OCI-LY3 (cell line): ENCODE data around the gene PLP2.

ENCODE experiments used
- H2AFZ ChIP-seq: fragments of 200-600, 300-600 bp; shearing (Covaris generic); 2 replicates; pipeline ENCODE4 v1.6.0; 2014; ENCODE audit warnings: antibody characterized with exemption, low read depth, low read length
- H3K27ac ChIP-seq: fragments of 200-600, 300-600 bp; sonication (generic); 2 replicates; pipeline ENCODE4 v1.5.1; 2014; ENCODE audit warnings: mild to moderate bottlenecking, low read length, moderate library complexity, mixed read lengths
- H3K27me3 ChIP-seq: fragments of 200-600, 300-600 bp; sonication (generic); 2 replicates; pipeline ENCODE4 v1.6.1; 2014; ENCODE audit warnings: low read depth, low read length, mixed read lengths
- H3K36me3 ChIP-seq: fragments of 200-600, 300-600 bp; sonication (generic); replicated peaks from 2 replicates; pipeline ENCODE3; 2014; ENCODE audit warnings: low read depth, low read length, mixed read lengths
- H3K4me1 ChIP-seq: fragments of 300-600, 200-600 bp; sonication (generic); 2 replicates; pipeline ENCODE4 v1.6.1; 2014; ENCODE audit warnings: low read length, mixed read lengths
- H3K4me2 ChIP-seq: fragments of 200-600, 300-600 bp; sonication (generic); 2 replicates; pipeline ENCODE4 v1.6.1; 2014; ENCODE audit warnings: low read length, mixed read lengths
- H3K4me3 ChIP-seq: fragments of 300-600, 200-600 bp; sonication (generic); 2 replicates; pipeline ENCODE4 v1.5.1; 2014; ENCODE audit warnings: antibody characterized with exemption, mild to moderate bottlenecking, low read length, moderate library complexity
- H3K79me2 ChIP-seq: fragments of 300-600, 200-600 bp; shearing (Covaris generic); 2 replicates; pipeline ENCODE4 v1.6.1; 2014; ENCODE audit warnings: mild to moderate bottlenecking, low read length, mixed read lengths
- H3K9ac ChIP-seq: fragments of 300-600, 200-600 bp; shearing (Covaris generic); 2 replicates; pipeline ENCODE4 v1.6.0; 2014; ENCODE audit warnings: mild to moderate bottlenecking, low read length, moderate library complexity
- H3K9me3 ChIP-seq: fragments of 200-600, 300-600 bp; shearing (Covaris generic); 2 replicates; pipeline ENCODE4 v1.6.1; 2014; ENCODE audit warnings: low read length, mixed read lengths; ENCODE audit not compliant: insufficient read depth
- H4K20me1 ChIP-seq: fragments of 200-600, 300-600 bp; sonication (generic); 2 replicates; pipeline ENCODE4 v1.6.1; 2016; ENCODE audit warnings: low read length, mixed read lengths; ENCODE audit not compliant: insufficient read depth
- EZH2phosphoT487 ChIP-seq: fragments of 200-600 bp; shearing (Covaris generic); IDR thresholded peaks from 2 replicates; pipeline ENCODE4 v1.6.1; 2018; ENCODE audit warnings: antibody characterized with exemption, mixed run types, low read depth
- TF ChIP-seq, protein P1 (sequence below): fragments of 200-600, 300-600 bp; sonication (generic); IDR thresholded peaks from 2 replicates; pipeline ENCODE4 v1.5.1; 2014; ENCODE audit warnings: antibody characterized with exemption, low read length, low read depth

The PLP2 gene

DNA sequence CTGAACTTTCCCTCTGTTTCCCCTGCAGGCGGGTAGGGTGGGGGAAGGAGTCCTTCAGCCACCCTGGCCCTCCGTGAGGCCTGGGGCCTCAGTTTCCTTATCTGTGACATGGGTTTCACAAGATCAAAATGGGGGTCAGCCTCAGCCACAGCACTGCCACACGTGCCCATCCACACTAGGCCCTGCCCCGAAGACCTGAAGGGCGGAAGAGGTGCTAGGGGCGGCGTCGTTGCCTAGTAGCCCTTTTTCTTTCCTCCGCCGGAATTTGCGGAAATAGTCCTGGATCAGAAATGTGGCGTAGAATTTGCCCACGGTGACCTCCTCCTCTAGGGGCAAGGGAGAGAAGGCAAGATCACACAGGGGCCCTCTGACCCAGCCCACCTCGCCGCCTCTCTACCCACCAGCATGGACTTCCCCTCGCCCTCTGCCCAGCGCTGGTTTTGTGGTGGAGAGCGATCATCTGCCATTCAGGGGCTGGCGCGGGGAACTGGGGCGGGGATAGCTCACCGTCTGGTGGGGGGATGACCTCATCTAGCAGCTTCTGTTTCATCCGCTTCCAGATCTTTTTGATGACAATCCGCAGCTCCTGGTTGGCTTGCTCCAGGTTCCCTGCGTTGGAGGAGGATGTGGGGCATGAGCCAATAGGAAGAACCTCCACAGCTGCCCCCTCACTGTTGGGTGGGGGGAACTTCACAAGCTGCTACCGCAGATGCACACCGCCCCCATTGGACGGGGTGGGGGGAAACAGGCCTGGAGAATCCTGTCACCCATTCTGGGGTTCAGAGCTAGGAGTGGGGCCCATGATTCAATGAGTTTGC is 37.9 kb downstream of the PLP2 start:
- no peak overlapping the region for H3K9ac ChIP-seq
- H3K4me3 ChIP-seq = no peak overlapping the region
- H3K4me2 ChIP-seq = no peak overlapping the region
- no peaks in the 10 kb centered on the region for H3K9me3 ChIP-seq
- H2AFZ ChIP-seq = no peak overlapping the region
- no peak overlapping the region for H3K27ac ChIP-seq
- H3K27me3 ChIP-seq = no peaks in the 10 kb centered on the region
- TF ChIP-seq, protein P1, sequence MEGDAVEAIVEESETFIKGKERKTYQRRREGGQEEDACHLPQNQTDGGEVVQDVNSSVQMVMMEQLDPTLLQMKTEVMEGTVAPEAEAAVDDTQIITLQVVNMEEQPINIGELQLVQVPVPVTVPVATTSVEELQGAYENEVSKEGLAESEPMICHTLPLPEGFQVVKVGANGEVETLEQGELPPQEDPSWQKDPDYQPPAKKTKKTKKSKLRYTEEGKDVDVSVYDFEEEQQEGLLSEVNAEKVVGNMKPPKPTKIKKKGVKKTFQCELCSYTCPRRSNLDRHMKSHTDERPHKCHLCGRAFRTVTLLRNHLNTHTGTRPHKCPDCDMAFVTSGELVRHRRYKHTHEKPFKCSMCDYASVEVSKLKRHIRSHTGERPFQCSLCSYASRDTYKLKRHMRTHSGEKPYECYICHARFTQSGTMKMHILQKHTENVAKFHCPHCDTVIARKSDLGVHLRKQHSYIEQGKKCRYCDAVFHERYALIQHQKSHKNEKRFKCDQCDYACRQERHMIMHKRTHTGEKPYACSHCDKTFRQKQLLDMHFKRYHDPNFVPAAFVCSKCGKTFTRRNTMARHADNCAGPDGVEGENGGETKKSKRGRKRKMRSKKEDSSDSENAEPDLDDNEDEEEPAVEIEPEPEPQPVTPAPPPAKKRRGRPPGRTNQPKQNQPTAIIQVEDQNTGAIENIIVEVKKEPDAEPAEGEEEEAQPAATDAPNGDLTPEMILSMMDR = no peak
- no peak for TF ChIP-seq EZH2phosphoT487
- no peaks in the 10 kb centered on the region for H3K79me2 ChIP-seq
- H3K36me3 ChIP-seq = no peaks in the 10 kb centered on the region
- peaks cover 7% of the 10 kb centered on the region for H3K4me1 ChIP-seq
- H4K20me1 ChIP-seq = no peaks in the 10 kb centered on the region

DNA sequence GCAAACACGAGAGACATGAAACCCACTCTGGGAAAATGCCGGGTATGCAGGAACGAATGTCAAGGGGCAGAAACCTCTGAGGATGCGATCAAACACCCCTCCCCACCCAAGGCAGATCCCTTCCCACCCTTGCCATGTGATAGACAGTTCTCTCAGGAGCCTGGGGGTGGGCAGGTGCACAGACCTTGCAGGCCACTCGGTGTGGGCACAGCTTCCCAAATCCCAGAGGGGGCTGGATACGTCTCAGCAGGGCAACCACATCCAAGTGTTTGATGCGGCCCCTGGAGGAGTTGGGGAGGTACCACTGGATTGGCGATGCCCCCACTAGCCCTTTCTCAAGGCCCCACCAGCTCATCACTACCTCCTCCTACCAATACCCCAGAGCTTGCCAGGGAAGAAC is 38.7 kb downstream of the PLP2 start:
- Histone ChIP-seq H3K27me3 (no peaks in the 10 kb centered on the region), H2AFZ (no peak overlapping the region), H3K79me2 (no peaks in the 10 kb centered on the region), H3K36me3 (no peaks in the 10 kb centered on the region), H4K20me1 (no peaks in the 10 kb centered on the region), H3K9ac (no peak overlapping the region), H3K9me3 (no peaks in the 10 kb centered on the region), H3K4me3 (no peak overlapping the region), H3K4me2 (no peak overlapping the region), H3K27ac (no peak overlapping the region), H3K4me1 (peaks cover 7% of the 10 kb centered on the region)
- no peak for TF ChIP-seq EZH2phosphoT487
- TF ChIP-seq, protein P1 = no peak

DNA sequence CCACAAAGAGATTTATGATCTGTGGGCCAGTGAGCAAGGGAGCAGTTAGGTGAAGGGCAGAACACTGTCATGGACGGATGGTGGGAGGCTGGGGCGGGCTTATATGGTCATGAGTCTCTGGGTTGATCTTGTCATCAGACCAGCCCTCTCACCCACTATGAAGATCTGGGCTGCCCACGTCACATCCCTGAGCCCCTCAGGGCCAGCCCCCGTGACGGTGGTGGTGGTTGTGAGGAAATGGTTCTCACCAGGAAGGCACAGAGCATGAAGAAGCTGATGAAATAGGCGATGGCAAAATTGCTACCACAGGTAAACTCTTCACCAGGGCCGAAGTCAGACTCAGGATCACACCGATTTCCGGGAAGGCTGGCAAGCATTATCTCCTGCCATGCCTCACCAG is 39.4 kb downstream of the PLP2 start:
- Histone ChIP-seq H2AFZ (no peak overlapping the region), H3K27me3 (no peaks in the 10 kb centered on the region), H3K36me3 (no peaks in the 10 kb centered on the region), H3K4me3 (no peak overlapping the region), H3K4me1 (peaks cover 7% of the 10 kb centered on the region), H3K4me2 (no peak overlapping the region), H3K27ac (no peak overlapping the region), H4K20me1 (no peaks in the 10 kb centered on the region), H3K79me2 (no peaks in the 10 kb centered on the region), H3K9me3 (no peaks in the 10 kb centered on the region), H3K9ac (no peak overlapping the region)
- TF ChIP-seq, protein P1 = no peak
- TF ChIP-seq EZH2phosphoT487 = no peak

DNA sequence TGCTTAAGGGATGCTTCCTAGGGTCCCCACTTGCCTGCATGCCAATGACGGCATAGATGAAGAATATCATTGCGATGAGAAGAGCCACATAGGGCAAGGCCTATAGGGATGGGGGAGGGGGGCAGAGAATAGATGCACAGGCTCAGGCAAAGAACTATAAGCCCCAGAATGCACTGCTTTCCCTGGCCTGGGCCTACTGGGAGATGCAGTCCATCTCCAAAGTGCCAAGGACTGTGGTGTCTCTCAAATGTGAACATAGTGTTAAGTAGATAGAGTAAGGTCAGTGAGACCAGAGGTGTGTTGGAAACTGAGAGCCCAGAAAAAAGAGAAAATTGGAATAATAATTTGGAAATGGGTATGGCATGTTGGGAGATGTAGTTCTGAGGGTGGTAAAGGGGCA is 40.5 kb downstream of the PLP2 start:
- no peak overlapping the region for H3K4me2 ChIP-seq
- H3K9me3 ChIP-seq = no peaks in the 10 kb centered on the region
- no peaks in the 10 kb centered on the region for H3K36me3 ChIP-seq
- peaks cover 3% of the 10 kb centered on the region; the same call in 1 of the 2 replicates for H3K4me1 ChIP-seq
- no peaks in the 10 kb centered on the region for H4K20me1 ChIP-seq
- H3K27ac ChIP-seq = no peak overlapping the region
- H2AFZ ChIP-seq = no peak overlapping the region
- no peak overlapping the region for H3K4me3 ChIP-seq
- H3K9ac ChIP-seq = no peak overlapping the region
- TF ChIP-seq, protein P1 = no peak
- no peak for TF ChIP-seq EZH2phosphoT487
- no peaks in the 10 kb centered on the region for H3K27me3 ChIP-seq
- H3K79me2 ChIP-seq = no peaks in the 10 kb centered on the region
